OCI-LY3 (cell line): ENCODE data around the gene SIPA1L2.

ENCODE experiments used
- H2AFZ ChIP-seq: fragments of 200-600, 300-600 bp; shearing (Covaris generic); 2 replicates; pipeline ENCODE4 v1.6.0; 2014; ENCODE audit warnings: antibody characterized with exemption, low read depth, low read length
- H3K27ac ChIP-seq: fragments of 200-600, 300-600 bp; sonication (generic); 2 replicates; pipeline ENCODE4 v1.5.1; 2014; ENCODE audit warnings: mild to moderate bottlenecking, low read length, moderate library complexity, mixed read lengths
- H3K27me3 ChIP-seq: fragments of 200-600, 300-600 bp; sonication (generic); 2 replicates; pipeline ENCODE4 v1.6.1; 2014; ENCODE audit warnings: low read depth, low read length, mixed read lengths
- H3K36me3 ChIP-seq: fragments of 200-600, 300-600 bp; sonication (generic); replicated peaks from 2 replicates; pipeline ENCODE3; 2014; ENCODE audit warnings: low read depth, low read length, mixed read lengths
- H3K4me1 ChIP-seq: fragments of 300-600, 200-600 bp; sonication (generic); 2 replicates; pipeline ENCODE4 v1.6.1; 2014; ENCODE audit warnings: low read length, mixed read lengths
- H3K4me2 ChIP-seq: fragments of 200-600, 300-600 bp; sonication (generic); 2 replicates; pipeline ENCODE4 v1.6.1; 2014; ENCODE audit warnings: low read length, mixed read lengths
- H3K4me3 ChIP-seq: fragments of 300-600, 200-600 bp; sonication (generic); 2 replicates; pipeline ENCODE4 v1.5.1; 2014; ENCODE audit warnings: antibody characterized with exemption, mild to moderate bottlenecking, low read length, moderate library complexity
- H3K79me2 ChIP-seq: fragments of 300-600, 200-600 bp; shearing (Covaris generic); 2 replicates; pipeline ENCODE4 v1.6.1; 2014; ENCODE audit warnings: mild to moderate bottlenecking, low read length, mixed read lengths
- H3K9ac ChIP-seq: fragments of 300-600, 200-600 bp; shearing (Covaris generic); 2 replicates; pipeline ENCODE4 v1.6.0; 2014; ENCODE audit warnings: mild to moderate bottlenecking, low read length, moderate library complexity
- H3K9me3 ChIP-seq: fragments of 200-600, 300-600 bp; shearing (Covaris generic); 2 replicates; pipeline ENCODE4 v1.6.1; 2014; ENCODE audit warnings: low read length, mixed read lengths; ENCODE audit not compliant: insufficient read depth
- H4K20me1 ChIP-seq: fragments of 200-600, 300-600 bp; sonication (generic); 2 replicates; pipeline ENCODE4 v1.6.1; 2016; ENCODE audit warnings: low read length, mixed read lengths; ENCODE audit not compliant: insufficient read depth
- CTCF ChIP-seq: fragments of 200-600, 300-600 bp; sonication (generic); IDR thresholded peaks from 2 replicates; pipeline ENCODE4 v1.5.1; 2014; ENCODE audit warnings: antibody characterized with exemption, low read length, low read depth
- EZH2phosphoT487 ChIP-seq: fragments of 200-600 bp; shearing (Covaris generic); IDR thresholded peaks from 2 replicates; pipeline ENCODE4 v1.6.1; 2018; ENCODE audit warnings: antibody characterized with exemption, mixed run types, low read depth

The SIPA1L2 gene

DNA sequence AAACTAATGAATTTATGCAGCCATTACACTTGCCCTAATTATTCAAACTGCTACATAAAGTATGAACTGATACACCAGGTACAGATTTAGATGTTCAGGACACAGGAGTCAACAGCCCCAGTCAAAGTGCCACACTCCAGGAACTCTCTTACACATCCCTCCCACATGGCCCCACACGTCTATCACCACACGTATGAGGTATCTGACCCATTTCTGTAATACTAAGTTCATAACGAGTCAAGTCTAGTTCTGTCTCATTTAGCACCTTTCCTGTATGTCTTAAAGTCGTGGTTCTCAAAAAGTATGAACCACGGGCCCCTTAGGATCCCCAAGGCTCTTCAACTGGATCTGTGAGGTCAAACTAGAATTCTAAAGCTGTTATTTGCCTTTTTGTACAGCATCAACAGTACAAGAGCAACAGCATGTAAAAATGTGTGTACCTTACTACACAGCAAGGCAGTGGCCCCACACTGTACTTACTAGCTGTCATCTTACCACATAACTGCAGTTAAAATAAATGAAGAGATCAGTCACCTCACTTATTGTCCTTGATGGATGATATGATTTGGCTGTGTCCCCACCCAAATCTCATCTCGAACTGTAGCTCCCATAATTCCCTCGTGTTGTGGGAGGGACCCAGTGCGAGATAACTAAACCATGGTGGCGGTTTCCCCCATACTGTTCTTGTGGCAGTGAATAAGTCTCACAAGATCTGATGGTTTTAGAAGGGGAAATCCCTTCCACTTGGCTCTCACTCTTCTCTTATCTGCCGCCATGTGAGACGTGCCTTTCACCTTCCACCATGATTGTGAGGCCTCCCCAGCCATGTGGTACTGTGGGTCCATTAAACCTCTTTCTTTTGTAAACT, 42.6 kb downstream of the SIPA1L2 start:
- Histone ChIP-seq H3K9me3 (no peaks in the 10 kb centered on the region), H4K20me1 (no peaks in the 10 kb centered on the region), H3K27ac (no peak overlapping the region), H3K79me2 (no peaks in the 10 kb centered on the region), H3K4me3 (no peak overlapping the region), H3K27me3 (no peaks in the 10 kb centered on the region), H2AFZ (no peak overlapping the region), H3K9ac (no peak overlapping the region), H3K4me2 (no peak overlapping the region), H3K36me3 (no peaks in the 10 kb centered on the region), H3K4me1 (peaks cover 5% of the 10 kb centered on the region; the same call in 1 of the 2 replicates)
- no peak for TF ChIP-seq CTCF
- TF ChIP-seq EZH2phosphoT487: no peak

DNA sequence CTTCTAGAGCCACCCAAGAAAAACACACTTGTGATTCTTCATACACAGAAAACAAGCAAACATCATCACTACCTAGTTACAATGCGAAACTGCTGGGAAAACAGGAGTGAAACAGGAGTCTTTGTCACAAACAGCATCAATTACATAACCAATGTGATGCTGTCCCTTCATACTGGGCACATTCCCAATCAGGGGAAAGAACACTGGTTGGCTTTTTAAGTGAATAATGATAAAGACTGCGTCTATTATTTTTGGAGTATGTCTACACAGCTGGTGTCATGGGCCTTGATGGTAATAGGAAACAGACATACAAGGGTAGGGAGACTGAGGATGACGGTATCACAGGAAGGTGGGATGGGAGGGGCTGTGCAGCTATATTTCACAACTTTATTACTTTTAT, 43.3 kb downstream of the SIPA1L2 start:
- Histone ChIP-seq H3K9ac (no peak overlapping the region), H3K4me1 (peaks cover 5% of the 10 kb centered on the region; the same call in 1 of the 2 replicates), H3K4me2 (no peak overlapping the region), H3K9me3 (no peaks in the 10 kb centered on the region), H4K20me1 (no peaks in the 10 kb centered on the region), H3K27ac (no peak overlapping the region), H2AFZ (no peak overlapping the region), H3K36me3 (no peaks in the 10 kb centered on the region), H3K4me3 (no peak overlapping the region), H3K79me2 (no peaks in the 10 kb centered on the region), H3K27me3 (no peaks in the 10 kb centered on the region)
- TF ChIP-seq EZH2phosphoT487: no peak
- TF ChIP-seq CTCF: no peak

GRCh38 chr1:232585486-232585885, 44.4 kb downstream of the SIPA1L2 start:
- no peak for TF ChIP-seq EZH2phosphoT487
- no peak for TF ChIP-seq CTCF
- H3K4me3 ChIP-seq: no peak overlapping the region
- no peaks in the 10 kb centered on the region for H3K9me3 ChIP-seq
- no peak overlapping the region for H3K9ac ChIP-seq
- H4K20me1 ChIP-seq: no peaks in the 10 kb centered on the region
- H3K4me2 ChIP-seq: no peak overlapping the region
- H3K36me3 ChIP-seq: no peaks in the 10 kb centered on the region
- H3K79me2 ChIP-seq: no peaks in the 10 kb centered on the region
- no peak overlapping the region for H2AFZ ChIP-seq
- peaks cover 4% of the 10 kb centered on the region; the same call in 1 of the 2 replicates for H3K4me1 ChIP-seq
- H3K27ac ChIP-seq: no peak overlapping the region
- H3K27me3 ChIP-seq: no peaks in the 10 kb centered on the region

- Histone ChIP-seq H3K79me2 (no peaks in the 10 kb centered on the region), H3K9ac (no peak overlapping the region), H4K20me1 (no peaks in the 10 kb centered on the region), H3K9me3 (no peaks in the 10 kb centered on the region), H3K4me2 (no peak overlapping the region), H3K27ac (no peak overlapping the region), H3K4me1 (no peaks in the 10 kb centered on the region), H2AFZ (no peak overlapping the region), H3K4me3 (no peak overlapping the region), H3K36me3 (no peaks in the 10 kb centered on the region), H3K27me3 (no peaks in the 10 kb centered on the region; the same call in 1 of the 2 replicates)
- no peak for TF ChIP-seq CTCF
- TF ChIP-seq EZH2phosphoT487: no peak
These were observed 48.0 kb downstream of the SIPA1L2 start for GRCh38 chr1:232581932-232582331.
